ENCODE measurements around the gene B3GNT4. TPM values are rescaled to one million over a fixed set of nuclear protein-coding genes. Genes with fewer than 3 reads are reported as not detected.
A peak's percentile ranks its signal among the peaks of the same experiment; 100 is the strongest.

B3GNT4 gene
- 1.0 and 1.6 TPM in 2 replicates for total RNA-seq

- no peaks in the 10 kb centered on the region for H3K9me3 Mint-ChIP-seq
- peaks cover 12% of the 10 kb centered on the region for H3K36me3 Mint-ChIP-seq (ENCODE audit: low read depth)
- peak; percentile 45 for DNase-seq (ENCODE audit: low spot score)
- no peak within 1 kb of the TSS for H3K27ac Mint-ChIP-seq
- peaks cover 29% of the 10 kb centered on the region for H3K27me3 Mint-ChIP-seq (ENCODE audit: low read depth)
- H3K4me3 Mint-ChIP-seq (ENCODE audit: low read depth): peak within 1 kb of the TSS; percentile 79
- intact Hi-C loops (cut with micrococcal nuclease): loop anchor here (5.0 kb wide), 1 partner anchor 36 kb away; no protein-coding TSS in a partner anchor
- peaks cover 6% of the 10 kb centered on the region for H3K4me1 Mint-ChIP-seq (ENCODE audit: low read depth)
Measured at GRCh38 chr12:122203301-122204166, at the start of gene B3GNT4. Gene B3GNT4 (plus strand): TSS chr12:122203709. CDS start chr12:122204619, 910 bp downstream.

GRCh38 chr12:122155705-122156104, 47.8 kb upstream of the B3GNT4 start:
- H3K9me3 Mint-ChIP-seq: no peaks in the 10 kb centered on the region
- intact Hi-C loops (cut with micrococcal nuclease): no loop called here
- peaks cover 8% of the 10 kb centered on the region for H3K27me3 Mint-ChIP-seq (ENCODE audit: low read depth)
- no peak overlapping the region for H3K27ac Mint-ChIP-seq
- DNase-seq (ENCODE audit: low spot score): no peak
- no peaks in the 10 kb centered on the region for H3K4me1 Mint-ChIP-seq (ENCODE audit: low read depth)
- no peak overlapping the region for H3K4me3 Mint-ChIP-seq (ENCODE audit: low read depth)
- H3K36me3 Mint-ChIP-seq (ENCODE audit: low read depth): no peaks in the 10 kb centered on the region

GRCh38 chr12:122158700-122159285, 44.7 kb upstream of the B3GNT4 start:
- H3K4me3 Mint-ChIP-seq (ENCODE audit: low read depth): no peak overlapping the region
- no peaks in the 10 kb centered on the region for H3K36me3 Mint-ChIP-seq (ENCODE audit: low read depth)
- DNase-seq (ENCODE audit: low spot score): no peak
- intact Hi-C loops (cut with micrococcal nuclease): no loop called here
- H3K9me3 Mint-ChIP-seq: no peaks in the 10 kb centered on the region
- H3K27me3 Mint-ChIP-seq (ENCODE audit: low read depth): peaks cover 4% of the 10 kb centered on the region
- H3K27ac Mint-ChIP-seq: no peak overlapping the region
- H3K4me1 Mint-ChIP-seq (ENCODE audit: low read depth): peaks cover 15% of the 10 kb centered on the region

- no peak overlapping the region for H3K27ac Mint-ChIP-seq
- no peaks in the 10 kb centered on the region for H3K9me3 Mint-ChIP-seq
- H3K27me3 Mint-ChIP-seq (ENCODE audit: low read depth): peaks cover 2% of the 10 kb centered on the region
- H3K4me3 Mint-ChIP-seq (ENCODE audit: low read depth): no peak overlapping the region
- H3K4me1 Mint-ChIP-seq (ENCODE audit: low read depth): peaks cover 18% of the 10 kb centered on the region
- DNase-seq (ENCODE audit: low spot score): no peak
- intact Hi-C loops (cut with micrococcal nuclease): loop anchor here (1.0 to 10.0 kb wide), 2 partner anchors 31 to 375 kb away; no protein-coding TSS in a partner anchor
- no peaks in the 10 kb centered on the region for H3K36me3 Mint-ChIP-seq (ENCODE audit: low read depth)
Measured at GRCh38 chr12:122159882-122160281, 43.6 kb upstream of the B3GNT4 start.

- no peak overlapping the region for H3K27ac Mint-ChIP-seq
- no peaks in the 10 kb centered on the region for H3K36me3 Mint-ChIP-seq (ENCODE audit: low read depth)
- intact Hi-C loops (cut with micrococcal nuclease): loop anchor here (1.0 to 10.0 kb wide), 2 partner anchors 31 to 376 kb away; no protein-coding TSS in a partner anchor
- no peaks in the 10 kb centered on the region for H3K9me3 Mint-ChIP-seq
- H3K4me3 Mint-ChIP-seq (ENCODE audit: low read depth): no peak overlapping the region
- H3K27me3 Mint-ChIP-seq (ENCODE audit: low read depth): peaks cover 2% of the 10 kb centered on the region
- peaks cover 21% of the 10 kb centered on the region for H3K4me1 Mint-ChIP-seq (ENCODE audit: low read depth)
- no peak for DNase-seq (ENCODE audit: low spot score)
Measured at GRCh38 chr12:122160761-122161160, 42.7 kb upstream of the B3GNT4 start.

- no peaks in the 10 kb centered on the region for H3K9me3 Mint-ChIP-seq
- intact Hi-C loops (cut with micrococcal nuclease): loop anchor here (10.0 kb wide), 1 partner anchor 377 kb away; no protein-coding TSS in a partner anchor
- peaks cover 2% of the 10 kb centered on the region for H3K27me3 Mint-ChIP-seq (ENCODE audit: low read depth)
- peak overlapping the region; percentile 38 for H3K27ac Mint-ChIP-seq
- peak overlapping the region; percentile 8 for H3K4me3 Mint-ChIP-seq (ENCODE audit: low read depth)
- no peak for DNase-seq (ENCODE audit: low spot score)
- no peaks in the 10 kb centered on the region for H3K36me3 Mint-ChIP-seq (ENCODE audit: low read depth)
- H3K4me1 Mint-ChIP-seq (ENCODE audit: low read depth): peaks cover 24% of the 10 kb centered on the region
Measured at GRCh38 chr12:122161682-122162081, 41.8 kb upstream of the B3GNT4 start.

- H3K27me3 Mint-ChIP-seq (ENCODE audit: low read depth): peaks cover 2% of the 10 kb centered on the region
- no peak overlapping the region for H3K4me3 Mint-ChIP-seq (ENCODE audit: low read depth)
- no peak for DNase-seq (ENCODE audit: low spot score)
Measured at GRCh38 chr12:122162976-122163375, 40.5 kb upstream of the B3GNT4 start.

GRCh38 chr12:122166422-122167349, 36.8 kb upstream of the B3GNT4 start:
- Mint-ChIP-seq H3K27me3 (ENCODE audit: low read depth) (no peaks in the 10 kb centered on the region), H3K36me3 (ENCODE audit: low read depth) (no peaks in the 10 kb centered on the region), H3K9me3 (no peaks in the 10 kb centered on the region), H3K27ac (peak overlapping the region; percentile 77), H3K4me1 (ENCODE audit: low read depth) (peaks cover 32% of the 10 kb centered on the region), H3K4me3 (ENCODE audit: low read depth) (no peak overlapping the region)
- DNase-seq (ENCODE audit: low spot score): peak; percentile 47
- intact Hi-C loops (cut with micrococcal nuclease): loop anchor here (2.0 to 10.0 kb wide), 4 partner anchors 14 to 382 kb away; partner anchors contain the start of genes B3GNT4 and MLXIP

More at GRCh38 chr12:122162976-122163375, 40.5 kb upstream of the B3GNT4 start:
- Mint-ChIP-seq H3K36me3 (ENCODE audit: low read depth) (no peaks in the 10 kb centered on the region), H3K4me1 (ENCODE audit: low read depth) (peaks cover 33% of the 10 kb centered on the region), H3K27ac (no peak overlapping the region), H3K9me3 (no peaks in the 10 kb centered on the region)
- intact Hi-C loops (cut with micrococcal nuclease): loop anchor here (10.0 kb wide), 1 partner anchor 378 kb away; no protein-coding TSS in a partner anchor

GRCh38 chr12:122167356-122167925, 36.1 kb upstream of the B3GNT4 start:
- DNase-seq (ENCODE audit: low spot score): no peak
- Mint-ChIP-seq H3K36me3 (ENCODE audit: low read depth) (no peaks in the 10 kb centered on the region), H3K27me3 (ENCODE audit: low read depth) (no peaks in the 10 kb centered on the region), H3K9me3 (no peaks in the 10 kb centered on the region), H3K27ac (peak overlapping the region; percentile 77), H3K4me3 (ENCODE audit: low read depth) (no peak overlapping the region), H3K4me1 (ENCODE audit: low read depth) (peaks cover 25% of the 10 kb centered on the region)
- intact Hi-C loops (cut with micrococcal nuclease): loop anchor here (2.0 to 10.0 kb wide), 4 partner anchors 13 to 383 kb away; partner anchors contain the start of genes B3GNT4 and MLXIP

GRCh38 chr12:122168492-122168891, 35.0 kb upstream of the B3GNT4 start:
- H3K27me3 Mint-ChIP-seq (ENCODE audit: low read depth): no peaks in the 10 kb centered on the region
- H3K9me3 Mint-ChIP-seq: no peaks in the 10 kb centered on the region
- peaks cover 17% of the 10 kb centered on the region for H3K4me1 Mint-ChIP-seq (ENCODE audit: low read depth)
- H3K36me3 Mint-ChIP-seq (ENCODE audit: low read depth): no peaks in the 10 kb centered on the region
- no peak for DNase-seq (ENCODE audit: low spot score)
- H3K27ac Mint-ChIP-seq: no peak overlapping the region
- H3K4me3 Mint-ChIP-seq (ENCODE audit: low read depth): no peak overlapping the region
- intact Hi-C loops (cut with micrococcal nuclease): loop anchor here (5.0 to 10.0 kb wide), 2 partner anchors 34 to 384 kb away; partner anchors contain the start of gene B3GNT4

GRCh38 chr12:122171399-122171798, 32.1 kb upstream of the B3GNT4 start:
- Mint-ChIP-seq H3K4me3 (ENCODE audit: low read depth) (no peak overlapping the region), H3K4me1 (ENCODE audit: low read depth) (peaks cover 20% of the 10 kb centered on the region), H3K27me3 (ENCODE audit: low read depth) (no peaks in the 10 kb centered on the region), H3K9me3 (no peaks in the 10 kb centered on the region), H3K27ac (no peak overlapping the region), H3K36me3 (ENCODE audit: low read depth) (no peaks in the 10 kb centered on the region)
- no peak for DNase-seq (ENCODE audit: low spot score)
- intact Hi-C loops (cut with micrococcal nuclease): no loop called here

Data from activated T-helper 2 cell treated with anti-CD3 and anti-CD28 coated beads, Interferon-gamma antibody, Interleukin-2, Interleukin-4, amounts not matched to agents 10 μg/mL and 5 μg/mL and 100 μg/mL, durations not matched to agents 14 hours and 24 hours and 36 hours (primary cell).